ENCODE results near the gene ALG12. TPM values are rescaled to one million over a fixed set of nuclear protein-coding genes. Genes with fewer than 3 reads are reported as not detected.

ALG12 gene
- total RNA-seq, 1 donor from 2014 or later: 26.2 TPM

GRCh38 chr22:49894322-49895054 lies 23.8 kb downstream of the ALG12 start:
- H3K27me3 Mint-ChIP-seq (ENCODE audit: low read depth, unreplicated experiment): no peaks in the 10 kb centered on the region
- no peak overlapping the region for H3K4me3 ChIP-seq (ENCODE audit: insufficient read depth, low read depth, low read length)
- H3K27me3 ChIP-seq (ENCODE audit: insufficient read depth, low read length): no peaks in the 10 kb centered on the region
- H3K4me2 ChIP-seq (ENCODE audit: low read length): no peak overlapping the region
- no peaks in the 10 kb centered on the region for H3K9me3 ChIP-seq (ENCODE audit: insufficient read depth, low read depth, low read length)
- no peak for FAIRE-seq
- H3K9ac ChIP-seq (ENCODE audit: low read length): no peak overlapping the region
- H3K36me3 ChIP-seq (ENCODE audit: insufficient read depth, low read length): peaks cover 6% of the 10 kb centered on the region
- no peak for TF ChIP-seq EZH2 (IDR thresholded peaks at IDR 0.05; ENCODE audit: insufficient read depth, low read length)
- no peak for TF ChIP-seq CTCF (IDR thresholded peaks at IDR 0.05; ENCODE audit: insufficient read depth, low read depth, low read length)
- peaks cover 9% of the 10 kb centered on the region for H3K9me3 Mint-ChIP-seq (ENCODE audit: unreplicated experiment)
- peaks cover 42% of the 10 kb centered on the region for H3K36me3 Mint-ChIP-seq (ENCODE audit: low read depth, unreplicated experiment)
- H3K79me2 ChIP-seq (ENCODE audit: insufficient read depth, low read length): peaks cover 10% of the 10 kb centered on the region
- no peak overlapping the region for H3K27ac ChIP-seq (ENCODE audit: low read depth, low read length)
- no peak overlapping the region for H2AFZ ChIP-seq (ENCODE audit: low read depth, low read length)
- no peak overlapping the region for H3K4me3 Mint-ChIP-seq (ENCODE audit: unreplicated experiment)
- no peaks in the 10 kb centered on the region for H3K4me1 Mint-ChIP-seq (ENCODE audit: low read depth, unreplicated experiment)
- no peak for DNase-seq (ENCODE audit: low read depth)
- peaks cover 28% of the 10 kb centered on the region for H4K20me1 ChIP-seq (ENCODE audit: insufficient read depth, low read length)
- no peaks in the 10 kb centered on the region for H3K4me1 ChIP-seq (ENCODE audit: insufficient read depth, low read length)
- no peak overlapping the region for H3K27ac Mint-ChIP-seq (ENCODE audit: unreplicated experiment)

GRCh38 chr22:49893025-49893424 lies 25.2 kb downstream of the ALG12 start:
- Mint-ChIP-seq H3K27me3 (ENCODE audit: low read depth, unreplicated experiment) (no peaks in the 10 kb centered on the region), H3K36me3 (ENCODE audit: low read depth, unreplicated experiment) (peaks cover 52% of the 10 kb centered on the region), H3K9me3 (ENCODE audit: unreplicated experiment) (peaks cover 7% of the 10 kb centered on the region), H3K27ac (ENCODE audit: unreplicated experiment) (no peak overlapping the region), H3K4me3 (ENCODE audit: unreplicated experiment) (no peak overlapping the region), H3K4me1 (ENCODE audit: low read depth, unreplicated experiment) (no peaks in the 10 kb centered on the region)
- H3K27ac ChIP-seq (ENCODE audit: low read depth, low read length): no peak overlapping the region
- FAIRE-seq (no peak), DNase-seq (ENCODE audit: low read depth) (no peak)
- H3K4me3 ChIP-seq (ENCODE audit: insufficient read depth, low read depth, low read length): no peak overlapping the region
- H3K27me3 ChIP-seq (ENCODE audit: insufficient read depth, low read length): no peaks in the 10 kb centered on the region
- no peak overlapping the region for H2AFZ ChIP-seq (ENCODE audit: low read depth, low read length)
- H3K36me3 ChIP-seq (ENCODE audit: insufficient read depth, low read length): peaks cover 6% of the 10 kb centered on the region
- no peak overlapping the region for H3K9ac ChIP-seq (ENCODE audit: low read length)
- H3K79me2 ChIP-seq (ENCODE audit: insufficient read depth, low read length): peaks cover 24% of the 10 kb centered on the region
- peaks cover 43% of the 10 kb centered on the region for H4K20me1 ChIP-seq (ENCODE audit: insufficient read depth, low read length)
- TF ChIP-seq EZH2 (IDR thresholded peaks at IDR 0.05; ENCODE audit: insufficient read depth, low read length) (no peak), CTCF (IDR thresholded peaks at IDR 0.05; ENCODE audit: insufficient read depth, low read depth, low read length) (no peak)
- no peak overlapping the region for H3K4me2 ChIP-seq (ENCODE audit: low read length)
- H3K4me1 ChIP-seq (ENCODE audit: insufficient read depth, low read length): no peaks in the 10 kb centered on the region
- H3K9me3 ChIP-seq (ENCODE audit: insufficient read depth, low read depth, low read length): no peaks in the 10 kb centered on the region

GRCh38 chr22:49892226-49892899 lies 25.9 kb downstream of the ALG12 start:
- Histone ChIP-seq H3K4me2 (ENCODE audit: low read length) (no peak overlapping the region), H3K9ac (ENCODE audit: low read length) (no peak overlapping the region), H3K27ac (ENCODE audit: low read depth, low read length) (no peak overlapping the region), H4K20me1 (ENCODE audit: insufficient read depth, low read length) (peaks cover 50% of the 10 kb centered on the region), H3K9me3 (ENCODE audit: insufficient read depth, low read depth, low read length) (no peaks in the 10 kb centered on the region), H3K79me2 (ENCODE audit: insufficient read depth, low read length) (peaks cover 31% of the 10 kb centered on the region), H3K27me3 (ENCODE audit: insufficient read depth, low read length) (no peaks in the 10 kb centered on the region), H3K4me1 (ENCODE audit: insufficient read depth, low read length) (no peaks in the 10 kb centered on the region), H3K4me3 (ENCODE audit: insufficient read depth, low read depth, low read length) (no peak overlapping the region), H2AFZ (ENCODE audit: low read depth, low read length) (no peak overlapping the region), H3K36me3 (ENCODE audit: insufficient read depth, low read length) (peaks cover 8% of the 10 kb centered on the region)
- FAIRE-seq (no peak), DNase-seq (ENCODE audit: low read depth) (no peak)
- Mint-ChIP-seq H3K4me1 (ENCODE audit: low read depth, unreplicated experiment) (no peaks in the 10 kb centered on the region), H3K27ac (ENCODE audit: unreplicated experiment) (no peak overlapping the region), H3K27me3 (ENCODE audit: low read depth, unreplicated experiment) (no peaks in the 10 kb centered on the region), H3K36me3 (ENCODE audit: low read depth, unreplicated experiment) (peaks cover 56% of the 10 kb centered on the region), H3K9me3 (ENCODE audit: unreplicated experiment) (peaks cover 7% of the 10 kb centered on the region), H3K4me3 (ENCODE audit: unreplicated experiment) (no peak overlapping the region)
- TF ChIP-seq EZH2 (IDR thresholded peaks at IDR 0.05; ENCODE audit: insufficient read depth, low read length) (no peak), CTCF (IDR thresholded peaks at IDR 0.05; ENCODE audit: insufficient read depth, low read depth, low read length) (no peak)
